HG03103 (cell line): ENCODE measurements around the gene INHBB.

Experiments
- ATAC-seq: cut with Tn5 transposase; IDR thresholded peaks from one replicate; pipeline ENCODE4 v1.9.1; 2021; ENCODE audit warnings: low read depth; ENCODE audit not compliant: unreplicated experiment

Gene INHBB

DNA sequence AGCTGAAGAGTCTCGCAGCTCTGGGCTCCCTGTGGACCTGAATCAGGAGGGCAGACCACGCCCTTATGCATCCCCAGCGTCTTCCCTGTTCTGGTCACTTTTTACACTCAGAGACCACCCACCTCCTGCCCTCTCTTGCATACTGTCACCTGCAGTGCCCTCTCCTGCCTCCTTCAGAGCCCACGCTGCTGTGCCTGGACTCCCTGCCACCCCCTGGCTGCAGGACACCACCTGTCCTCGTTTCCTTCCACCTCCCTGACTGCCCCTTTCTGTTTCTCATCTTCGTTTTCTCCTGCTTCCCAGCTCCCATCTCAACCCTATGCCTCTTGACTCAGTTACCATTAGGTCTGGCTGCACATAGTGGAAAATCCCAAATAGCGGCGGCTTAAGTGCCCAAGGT lies 9.2 kb upstream of the INHBB start:
- ATAC-seq: no peak

DNA sequence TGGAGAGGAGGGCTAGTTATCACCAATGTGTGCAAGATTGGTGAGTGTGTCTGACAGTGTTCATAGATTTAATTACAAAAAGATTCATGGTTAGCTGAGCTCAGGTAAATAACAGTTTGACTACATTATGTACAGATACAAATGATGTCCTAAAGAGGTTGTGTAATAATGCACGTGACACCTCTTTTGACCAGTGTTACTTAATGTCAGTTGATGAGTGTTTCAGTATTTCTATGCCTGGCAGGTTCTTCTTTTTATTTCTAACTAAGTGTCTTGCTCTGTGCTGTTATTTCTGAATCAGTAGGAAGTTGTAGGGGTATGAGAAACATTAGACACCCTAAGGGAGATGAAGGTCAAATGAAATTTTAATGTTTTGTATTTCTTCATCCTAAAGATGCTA lies 7.9 kb upstream of the INHBB start:
- ATAC-seq: no peak

DNA sequence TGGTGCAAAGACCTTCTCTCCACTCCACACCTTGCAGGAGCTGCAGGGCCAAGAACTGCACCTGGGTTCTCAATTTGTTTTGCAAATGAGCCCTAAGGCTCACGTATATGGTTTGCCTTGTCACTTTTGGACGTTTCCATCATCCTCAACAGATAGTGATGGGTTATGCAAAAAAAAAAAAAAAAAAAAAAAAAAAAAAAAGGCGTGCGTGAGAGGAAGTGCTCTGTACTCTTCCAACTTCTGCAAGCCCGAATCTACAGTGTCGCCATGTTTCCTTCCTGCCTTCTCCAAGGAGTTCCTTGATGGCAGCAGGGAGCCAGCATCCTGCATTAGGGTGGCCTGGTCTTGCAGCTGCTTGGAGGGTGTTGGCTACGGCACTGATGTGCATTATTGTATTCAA lies 4.0 kb upstream of the INHBB start:
- ATAC-seq: no peak

DNA sequence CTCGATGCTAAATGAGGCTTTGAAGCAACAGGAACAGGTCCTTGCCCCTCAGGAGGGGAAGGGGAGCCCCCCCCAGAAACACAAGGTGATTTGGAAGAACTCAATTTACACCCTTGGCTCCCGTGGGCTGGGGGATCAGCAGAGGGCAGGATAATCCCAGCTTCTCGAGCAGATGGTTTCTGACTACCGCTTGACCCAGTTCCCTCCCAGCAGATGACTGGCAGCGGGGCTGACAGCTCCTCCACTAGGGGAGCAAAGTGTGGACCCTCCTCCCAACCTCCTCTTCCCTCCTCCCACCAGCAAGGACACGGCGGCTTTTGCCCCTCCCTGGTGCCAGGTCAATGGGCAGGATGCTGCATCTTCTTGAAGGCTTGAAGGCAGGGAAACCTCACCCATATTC lies 3.5 kb upstream of the INHBB start:
- no peak for ATAC-seq

DNA sequence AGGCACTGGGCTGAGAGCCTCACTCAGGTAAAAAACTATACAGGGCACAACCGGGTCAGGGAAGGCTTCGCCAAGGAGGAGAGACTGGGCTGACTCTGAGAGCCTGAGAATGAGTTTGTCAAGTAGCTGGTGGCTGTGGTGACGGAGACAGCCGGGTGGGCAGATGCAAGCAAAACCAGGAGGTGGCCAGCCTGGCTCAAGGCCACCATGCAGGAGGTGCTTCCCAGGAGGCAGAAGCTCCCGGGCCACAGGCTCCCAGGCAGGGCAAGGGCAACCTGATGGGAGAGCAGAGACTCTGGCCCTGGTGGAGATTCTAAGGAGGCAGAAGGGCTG lies 2.9 kb upstream of the INHBB start:
- no peak for ATAC-seq

DNA sequence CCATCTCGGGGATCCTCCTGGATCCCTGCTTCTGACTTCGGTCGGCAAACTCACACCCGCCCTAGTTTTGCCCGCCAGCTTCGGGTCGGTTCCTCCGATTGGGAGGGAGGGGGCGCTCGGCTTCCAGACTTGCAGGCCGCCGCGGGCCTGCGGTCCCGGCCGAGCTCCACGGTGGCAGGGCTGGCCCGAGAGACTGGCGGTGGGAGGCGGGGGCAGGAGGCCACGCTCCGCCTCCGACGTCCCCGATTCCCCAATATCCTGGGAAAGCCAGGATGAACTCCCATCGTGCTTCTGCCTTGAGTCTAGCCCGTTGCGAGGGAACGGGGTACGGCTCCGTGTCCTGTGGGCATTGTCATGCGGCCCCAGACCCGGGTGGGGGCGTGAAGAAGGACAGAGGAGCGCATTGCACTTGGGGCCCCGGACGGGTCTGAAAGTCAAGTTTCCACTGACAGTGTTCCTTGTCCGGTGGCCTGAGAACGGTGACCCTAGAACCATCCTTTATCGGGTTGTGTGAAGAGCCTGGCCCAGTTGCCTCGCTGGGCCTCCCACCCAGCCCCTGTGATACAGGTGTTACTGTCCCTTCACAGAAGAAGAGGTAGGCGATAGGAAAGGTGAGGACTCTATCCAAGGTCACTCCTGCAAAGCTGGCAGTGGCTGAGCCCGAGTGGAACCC lies 2.4 kb upstream of the INHBB start:
- no peak for ATAC-seq

DNA sequence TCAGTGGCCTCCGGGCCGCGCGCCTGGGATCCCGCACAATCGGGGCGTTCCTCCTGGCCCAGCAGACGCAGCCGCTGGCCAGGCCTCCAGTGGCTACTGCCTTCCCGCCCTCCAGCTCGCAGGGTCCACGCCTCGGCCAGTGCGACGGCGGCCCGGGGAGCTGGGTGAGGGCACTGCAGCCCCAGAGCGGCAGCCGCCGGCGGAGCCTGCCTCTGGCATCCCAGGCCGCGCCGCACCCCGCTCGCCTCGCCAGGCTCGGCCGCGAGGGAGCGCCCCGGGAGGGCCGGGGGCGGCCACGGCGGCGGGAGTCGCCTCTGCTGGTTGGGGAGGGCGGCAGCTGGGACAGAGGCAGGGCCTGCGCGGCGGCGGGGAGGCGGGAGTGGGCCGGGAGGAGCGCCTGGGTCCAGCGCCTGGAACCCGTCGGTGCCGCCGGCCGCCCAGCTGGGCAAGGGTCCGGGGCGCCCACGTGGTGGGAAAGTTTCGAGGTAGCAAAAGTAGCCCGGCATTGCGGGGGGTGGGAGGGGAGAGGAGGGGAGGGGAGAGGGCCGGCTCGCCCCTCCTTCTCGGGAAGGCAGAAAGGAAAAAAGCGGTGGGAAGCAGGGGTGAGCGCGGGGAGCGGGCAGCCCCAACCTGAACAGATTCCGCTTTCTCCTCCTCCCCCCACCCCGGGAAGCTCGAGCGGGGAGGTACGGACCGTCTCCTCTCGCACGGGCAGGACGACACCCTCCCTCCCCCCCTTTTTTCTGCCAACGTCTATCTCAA lies 1.5 kb upstream of the INHBB start:
- ATAC-seq: no peak

DNA sequence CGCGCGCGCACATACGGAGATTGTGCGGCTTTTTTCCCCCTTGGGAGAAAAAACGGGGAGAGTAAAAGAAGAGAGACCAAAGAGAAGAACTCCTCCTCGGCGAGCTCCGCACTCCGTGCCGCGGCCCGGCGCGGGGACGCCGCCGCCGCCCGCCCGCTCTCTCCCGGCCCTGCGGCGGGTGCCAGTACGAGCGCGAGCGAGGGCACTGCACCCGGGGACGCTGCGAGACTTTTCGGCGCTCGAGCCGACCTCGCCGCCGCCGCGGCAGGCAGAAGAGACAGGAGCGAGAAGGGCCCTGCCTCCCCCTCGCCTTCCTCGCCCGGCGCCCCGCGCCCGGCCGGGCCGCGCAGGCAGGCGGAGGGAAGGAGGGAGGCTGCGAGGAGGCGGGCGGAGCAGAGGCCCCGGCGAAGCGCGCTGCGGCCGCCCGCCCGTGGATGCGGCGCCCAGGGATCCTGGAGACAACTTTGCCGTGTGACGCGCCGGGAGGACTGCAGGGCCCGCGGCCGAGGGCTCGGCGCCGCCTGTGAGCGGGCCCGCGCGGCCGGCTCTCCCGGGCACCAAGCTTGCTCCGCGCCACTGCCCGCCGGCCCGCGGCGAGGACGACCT lies 857 bp upstream of the INHBB start:
- no peak for ATAC-seq

DNA sequence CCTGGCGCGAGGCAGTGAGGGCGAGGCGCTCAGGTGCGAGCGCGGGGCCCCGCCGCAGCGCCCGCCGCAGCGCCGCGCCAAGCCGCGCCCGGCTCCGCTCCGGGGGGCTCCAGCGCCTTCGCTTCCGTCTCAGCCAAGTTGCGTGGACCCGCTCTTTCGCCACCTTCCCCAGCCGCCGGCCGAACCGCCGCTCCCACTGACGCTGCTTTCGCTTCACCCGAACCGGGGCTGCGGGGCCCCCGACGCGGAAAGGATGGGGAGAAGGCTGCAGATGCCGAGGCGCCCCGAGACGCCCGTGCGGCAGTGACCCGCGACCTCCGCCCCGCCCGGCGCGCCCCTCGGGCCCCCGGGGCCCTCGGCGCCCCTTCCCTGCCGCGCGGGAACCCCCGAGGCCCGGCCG lies 328 bp upstream of the INHBB start:
- no peak for ATAC-seq

DNA sequence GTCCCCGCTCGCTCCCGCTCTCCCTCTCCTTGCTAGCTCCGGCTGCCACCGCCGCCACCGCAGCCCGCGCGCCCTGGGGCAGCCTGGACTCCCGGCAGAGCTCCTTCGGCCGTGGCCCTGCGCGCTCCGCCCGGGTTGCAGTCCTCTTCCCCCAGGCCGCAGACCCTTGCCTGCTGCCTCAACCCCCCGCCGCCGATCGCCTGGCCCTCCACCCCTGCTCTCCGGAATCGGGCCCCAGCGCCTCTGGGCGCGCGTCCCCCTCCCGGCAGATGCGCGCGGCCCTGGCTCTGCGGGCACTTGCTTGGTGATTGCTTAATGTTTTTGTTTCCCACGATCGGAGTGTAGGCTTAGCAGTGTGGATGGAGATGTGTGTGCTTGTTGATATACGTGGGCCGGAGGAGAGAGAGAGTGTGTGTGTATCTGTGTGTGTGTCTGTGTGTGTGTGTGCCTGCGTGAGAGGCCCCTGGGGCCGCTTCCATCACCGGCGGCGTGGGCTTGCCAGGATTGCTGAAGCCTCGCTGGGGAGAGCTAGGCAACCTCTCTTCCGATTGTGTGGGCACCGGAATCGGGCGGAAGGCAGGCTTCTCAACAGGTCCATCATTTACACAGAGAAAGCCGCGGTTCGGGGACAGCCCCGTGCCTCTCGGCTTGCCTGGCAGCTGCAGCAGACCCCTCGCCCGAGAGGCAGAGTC lies 877 bp downstream of the INHBB start:
- ATAC-seq: no peak

DNA sequence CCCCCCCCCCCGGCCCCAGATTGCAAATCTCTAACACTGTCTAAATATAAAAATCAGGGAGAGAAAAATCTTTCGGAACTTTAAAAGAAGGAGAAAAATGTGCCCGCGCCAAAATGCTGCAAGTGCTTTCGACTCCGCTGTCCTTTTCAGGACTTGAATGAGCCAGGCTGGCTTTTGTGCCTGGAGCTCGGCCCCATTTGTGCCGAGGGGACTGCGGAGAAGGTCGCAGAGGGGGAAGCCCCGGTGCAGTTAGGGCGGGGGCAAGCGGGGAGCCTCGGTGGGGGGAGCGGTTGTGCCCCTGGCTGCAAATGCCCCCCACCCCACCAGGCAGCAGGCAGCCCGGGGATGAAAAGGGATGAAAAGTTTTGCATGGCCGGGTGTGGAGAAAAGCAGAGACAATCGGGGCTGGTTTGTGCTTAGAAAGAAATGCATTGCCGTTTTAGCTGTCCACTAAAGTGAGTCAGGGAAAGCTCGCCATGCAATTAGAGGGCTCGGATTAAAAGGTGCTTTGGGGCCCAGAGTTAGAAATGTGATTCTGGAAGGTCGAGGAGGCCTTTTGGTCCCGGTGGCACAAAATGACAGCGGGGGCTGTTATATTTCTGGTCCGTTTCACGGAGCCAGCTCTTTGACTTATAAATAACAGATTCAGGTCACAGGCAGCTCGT lies 1.6 kb downstream of the INHBB start:
- ATAC-seq: no peak

DNA sequence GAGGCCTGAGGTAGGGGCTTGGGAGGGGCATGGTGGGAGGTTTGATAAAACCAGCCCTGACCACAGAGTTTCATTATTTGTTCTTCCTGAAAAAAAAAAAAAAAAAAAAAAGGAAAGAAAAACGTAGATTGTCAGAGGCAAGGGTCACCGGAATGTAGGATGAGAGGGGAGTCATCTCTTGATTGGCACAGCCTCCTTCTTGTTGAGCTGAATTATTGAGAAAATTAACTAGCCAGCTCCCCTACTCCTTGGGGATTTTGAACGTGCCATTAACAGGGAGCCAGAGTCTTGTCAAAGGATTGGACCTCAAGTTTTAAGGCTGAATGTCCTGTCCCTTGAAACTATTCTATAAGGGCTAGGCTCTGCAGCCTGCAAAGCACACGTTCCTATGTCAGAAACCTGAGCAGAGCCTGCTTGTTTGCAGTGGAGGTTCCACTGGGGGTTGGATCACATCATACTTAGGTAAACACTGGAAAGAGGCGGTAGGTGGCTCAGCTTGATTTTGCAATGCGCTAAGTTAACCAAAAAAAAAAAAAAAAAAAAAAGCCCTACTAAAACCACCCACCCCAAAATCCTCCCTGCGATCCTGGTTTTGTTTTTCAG lies 2.3 kb downstream of the INHBB start:
- no peak for ATAC-seq

DNA sequence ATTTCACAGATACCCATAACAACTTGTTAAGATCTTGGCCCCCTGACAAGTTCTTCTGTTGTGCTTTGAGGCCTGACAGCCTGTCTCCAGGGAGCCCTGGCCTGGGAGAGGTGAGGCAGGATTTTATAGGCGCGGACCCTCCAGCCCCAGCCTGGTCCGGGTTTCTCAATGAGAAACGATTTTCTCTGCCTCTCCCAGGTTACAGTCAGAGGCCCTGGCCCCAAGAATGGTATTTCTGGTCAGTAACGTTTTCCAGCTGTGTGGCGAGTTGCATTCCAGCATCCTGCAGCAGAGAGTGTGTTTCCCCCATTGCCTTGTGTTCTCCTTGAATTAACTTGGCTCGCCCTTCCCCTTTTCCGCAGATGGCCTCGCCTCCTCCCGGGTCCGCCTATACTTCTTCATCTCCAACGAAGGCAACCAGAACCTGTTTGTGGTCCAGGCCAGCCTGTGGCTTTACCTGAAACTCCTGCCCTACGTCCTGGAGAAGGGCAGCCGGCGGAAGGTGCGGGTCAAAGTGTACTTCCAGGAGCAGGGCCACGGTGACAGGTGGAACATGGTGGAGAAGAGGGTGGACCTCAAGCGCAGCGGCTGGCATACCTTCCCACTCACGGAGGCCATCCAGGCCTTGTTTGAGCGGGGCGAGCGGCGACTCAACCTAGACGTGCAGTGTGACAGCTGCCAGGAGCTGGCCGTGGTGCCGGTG lies 3.0 kb downstream of the INHBB start:
- no peak for ATAC-seq

DNA sequence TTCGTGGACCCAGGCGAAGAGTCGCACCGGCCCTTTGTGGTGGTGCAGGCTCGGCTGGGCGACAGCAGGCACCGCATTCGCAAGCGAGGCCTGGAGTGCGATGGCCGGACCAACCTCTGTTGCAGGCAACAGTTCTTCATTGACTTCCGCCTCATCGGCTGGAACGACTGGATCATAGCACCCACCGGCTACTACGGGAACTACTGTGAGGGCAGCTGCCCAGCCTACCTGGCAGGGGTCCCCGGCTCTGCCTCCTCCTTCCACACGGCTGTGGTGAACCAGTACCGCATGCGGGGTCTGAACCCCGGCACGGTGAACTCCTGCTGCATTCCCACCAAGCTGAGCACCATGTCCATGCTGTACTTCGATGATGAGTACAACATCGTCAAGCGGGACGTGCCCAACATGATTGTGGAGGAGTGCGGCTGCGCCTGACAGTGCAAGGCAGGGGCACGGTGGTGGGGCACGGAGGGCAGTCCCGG lies 3.5 kb downstream of the INHBB start:
- ATAC-seq: no peak

DNA sequence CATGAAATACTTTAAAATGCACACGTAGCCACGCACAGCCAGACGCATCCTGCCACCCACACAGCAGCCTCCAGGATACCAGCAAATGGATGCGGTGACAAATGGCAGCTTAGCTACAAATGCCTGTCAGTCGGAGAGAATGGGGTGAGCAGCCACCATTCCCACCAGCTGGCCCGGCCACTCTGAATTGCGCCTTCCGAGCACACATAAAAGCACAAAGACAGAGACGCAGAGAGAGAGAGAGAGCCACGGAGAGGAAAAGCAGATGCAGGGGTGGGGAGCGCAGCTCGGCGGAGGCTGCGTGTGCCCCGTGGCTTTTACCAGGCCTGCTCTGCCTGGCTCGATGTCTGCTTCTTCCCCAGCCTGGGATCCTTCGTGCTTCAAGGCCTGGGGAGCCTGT lies 4.1 kb downstream of the INHBB start:
- ATAC-seq: no peak

DNA sequence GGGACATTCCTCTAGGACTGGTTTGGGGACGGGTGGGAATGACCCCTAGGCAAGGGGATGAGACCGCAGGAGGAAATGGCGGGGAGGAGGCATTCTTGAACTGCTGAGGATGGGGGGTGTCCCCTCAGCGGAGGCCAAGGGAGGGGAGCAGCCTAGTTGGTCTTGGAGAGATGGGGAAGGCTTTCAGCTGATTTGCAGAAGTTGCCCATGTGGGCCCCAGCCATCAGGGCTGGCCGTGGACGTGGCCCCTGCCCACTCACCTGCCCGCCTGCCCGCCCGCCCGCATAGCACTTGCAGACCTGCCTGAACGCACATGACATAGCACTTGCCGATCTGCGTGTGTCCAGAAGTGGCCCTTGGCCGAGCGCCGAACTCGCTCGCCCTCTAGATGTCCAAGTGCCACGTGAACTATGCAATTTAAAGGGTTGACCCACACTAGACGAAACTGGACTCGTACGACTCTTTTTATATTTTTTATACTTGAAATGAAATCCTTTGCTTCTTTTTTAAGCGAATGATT lies 4.9 kb downstream of the INHBB start:
- no peak for ATAC-seq

DNA sequence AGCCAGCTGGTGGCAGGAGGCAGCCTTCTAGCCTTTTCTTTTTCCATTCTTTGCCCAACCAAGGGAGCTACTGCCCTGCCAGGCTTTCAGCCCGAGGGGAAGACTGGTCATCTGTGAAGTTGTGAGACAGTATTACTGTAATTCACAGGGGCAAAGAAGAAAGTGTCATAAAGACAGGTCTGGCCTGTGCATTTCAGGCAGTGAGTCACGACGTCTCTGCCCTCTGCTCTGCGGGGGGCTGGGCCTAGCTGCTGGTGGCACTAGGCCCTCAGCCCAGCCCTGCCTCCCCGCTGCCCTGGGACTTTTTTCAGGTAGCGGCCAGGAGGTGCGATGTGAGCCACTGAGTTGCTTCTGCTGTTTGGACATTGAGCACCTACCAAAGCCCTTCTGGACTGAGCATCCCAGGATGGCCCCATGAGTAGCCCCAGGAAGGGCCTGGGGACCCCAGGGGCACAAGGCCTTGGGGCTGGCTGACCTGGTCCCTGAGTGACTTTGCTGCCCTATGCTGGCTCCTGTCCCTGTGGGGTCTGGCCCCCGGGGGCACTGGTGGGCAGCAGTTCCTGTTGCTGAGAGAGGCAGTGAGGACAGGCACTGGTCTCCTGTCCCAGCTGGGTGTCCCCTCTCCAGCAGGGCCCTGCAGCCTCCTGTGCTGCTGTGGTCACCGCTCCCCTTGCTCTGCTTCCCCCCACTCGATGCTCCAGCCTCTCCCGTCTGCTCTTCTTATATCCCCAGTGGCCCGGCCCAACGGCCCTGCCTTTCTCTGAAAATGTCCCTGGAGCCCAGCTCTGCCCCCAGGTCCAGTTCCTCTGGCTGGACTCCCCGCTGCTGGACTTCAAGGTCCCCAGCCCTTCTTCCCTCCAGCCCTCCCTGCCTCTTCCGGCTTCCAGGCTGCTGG lies 7.0 kb downstream of the INHBB start:
- no peak for ATAC-seq

DNA sequence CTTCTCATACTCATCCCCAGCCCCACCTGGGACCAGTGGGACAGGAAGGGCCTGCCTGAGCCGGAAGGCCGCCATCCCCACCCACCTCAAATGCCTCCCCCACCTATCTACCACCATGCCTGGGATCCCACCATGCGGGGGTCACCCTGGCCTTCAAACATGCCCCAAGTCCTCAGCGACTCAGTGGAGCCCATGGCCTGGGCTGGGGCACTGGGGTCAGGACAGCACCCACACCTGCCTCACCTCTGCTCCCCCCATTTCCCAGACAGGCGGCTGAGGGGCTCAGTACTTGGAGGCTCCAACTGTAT lies 7.6 kb downstream of the INHBB start:
- ATAC-seq: no peak

DNA sequence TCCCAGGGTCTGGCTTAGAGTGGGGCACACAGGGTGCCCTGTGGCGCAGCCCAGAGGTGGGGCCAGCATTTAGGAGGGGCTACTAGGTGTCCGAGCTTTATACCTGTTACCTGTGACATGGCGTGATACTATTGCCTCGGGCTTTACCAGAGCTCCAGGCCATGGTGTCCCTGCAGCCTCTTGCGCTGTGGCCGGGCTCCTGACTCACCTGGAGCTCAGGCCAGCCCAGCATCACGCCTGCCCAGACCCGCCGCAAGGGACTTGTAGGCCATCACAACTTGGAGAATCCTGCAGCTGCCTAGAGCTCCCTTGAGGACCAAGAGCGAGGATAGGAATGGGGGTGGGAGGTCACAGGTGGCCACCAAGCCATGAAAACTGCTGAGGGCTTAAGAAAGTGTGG lies 8.0 kb downstream of the INHBB start:
- no peak for ATAC-seq
